Neuronal stem cell (in vitro differentiated cells): Measurements from ENCODE around the gene ZNRF1. TPM values are rescaled to one million over a fixed set of nuclear protein-coding genes. Genes with fewer than 3 reads are reported as not detected.
A peak's percentile ranks its signal among the peaks of the same experiment; 100 is the strongest.

Source experiments
- DNase-seq: peaks from one replicate; pipeline ENCODE4 v3.0.0-alpha.2; 2013; ENCODE audit warnings: low spot score
- H2AFZ ChIP-seq: one replicate; pipeline ENCODE4 v1.6.1; 2013; ENCODE audit warnings: mild to moderate bottlenecking, low read length, inconsistent platforms
- H2AK5ac ChIP-seq: 2 replicates; pipeline ENCODE4 v1.6.1; 2013; ENCODE audit warnings: low read depth, mild to moderate bottlenecking, inconsistent platforms, low read length, moderate library complexity, mixed read lengths
- H2BK120ac ChIP-seq: 2 replicates; pipeline ENCODE4 v1.6.1; 2013; ENCODE audit warnings: low read depth, mild to moderate bottlenecking, inconsistent platforms, low read length, moderate library complexity, mixed read lengths
- H2BK12ac ChIP-seq: one replicate; pipeline ENCODE4 v1.6.1; 2013; ENCODE audit warnings: low read length, inconsistent platforms
- H2BK15ac ChIP-seq: 2 replicates; pipeline ENCODE4 v1.6.1; 2013; ENCODE audit warnings: mild to moderate bottlenecking, low read length, inconsistent platforms, mixed read lengths
- H2BK5ac ChIP-seq: one replicate; pipeline ENCODE4 v1.6.1; 2013; ENCODE audit warnings: inconsistent platforms, mild to moderate bottlenecking, low read length, moderate library complexity
- H3K14ac ChIP-seq: one replicate; pipeline ENCODE4 v1.6.1; 2013; ENCODE audit warnings: low read length, inconsistent platforms
- H3K18ac ChIP-seq: 2 replicates; pipeline ENCODE4 v1.6.1; 2013; ENCODE audit warnings: low read length, inconsistent platforms
- H3K23ac ChIP-seq: 2 replicates; pipeline ENCODE4 v1.6.1; 2013; ENCODE audit warnings: low read depth, mild to moderate bottlenecking, mixed read lengths, low read length, inconsistent platforms; ENCODE audit not compliant: poor library complexity
- H3K27ac ChIP-seq: replicated peaks from 3 replicates; pipeline ENCODE4 v1.5.1; 2013; ENCODE audit warnings: low read length, inconsistent platforms
- H3K27me3 ChIP-seq, 3 experiments: 2 replicates each; pipeline ENCODE4 v1.6.1; 2013; ENCODE audit warnings: low read length in 3 of 3, mild to moderate bottlenecking in 2 of 3, inconsistent platforms in 1 of 3, low read depth in 1 of 3, mixed read lengths in 1 of 3, moderate library complexity in 1 of 3; ENCODE audit not compliant: control insufficient read depth in 3 of 3, insufficient read depth in 3 of 3
- H3K36me3 ChIP-seq, 2 donors: replicated peaks in 1 of 2; 2 replicates each; pipeline ENCODE4 v1.6.1; 2013; ENCODE audit warnings: low read length in 2 of 2; ENCODE audit not compliant: control insufficient read depth in 2 of 2, insufficient read depth in 2 of 2
- H3K4ac ChIP-seq: 2 replicates; pipeline ENCODE4 v1.6.1; 2013; ENCODE audit warnings: inconsistent platforms, mild to moderate bottlenecking, low read length, moderate library complexity
- H3K4me1 ChIP-seq, 2 donors: 1 replicate in 1 of 2; 2 replicates in 1 of 2; pipeline ENCODE4 v1.6.1; 2013; ENCODE audit warnings: low read length in 2 of 2, low read depth in 1 of 2; ENCODE audit not compliant: control insufficient read depth in 2 of 2, insufficient read depth in 1 of 2
- H3K4me2 ChIP-seq: one replicate; pipeline ENCODE4 v1.6.1; 2013; ENCODE audit warnings: mild to moderate bottlenecking, low read length, inconsistent platforms; ENCODE audit not compliant: insufficient read depth, poor library complexity, severe bottlenecking
- H3K4me3 ChIP-seq, 2 donors: 2 replicates each; pipeline ENCODE4 v1.5.1; 2013; ENCODE audit warnings: low read length in 2 of 2, mild to moderate bottlenecking in 2 of 2, inconsistent platforms in 1 of 2, moderate library complexity in 1 of 2
- H3K79me1 ChIP-seq: one replicate; pipeline ENCODE4 v1.6.1; 2013; ENCODE audit warnings: low read depth, mild to moderate bottlenecking, inconsistent platforms, low read length, moderate library complexity
- H3K9ac ChIP-seq: one replicate; pipeline ENCODE4 v1.6.1; 2013; ENCODE audit warnings: mild to moderate bottlenecking, low read depth, low read length, inconsistent platforms; ENCODE audit not compliant: poor library complexity
- H3K9me3 ChIP-seq, 2 donors: replicated peaks in 1 of 2; 2 replicates each; pipeline versions ENCODE3 to v1.6.1; 2013; ENCODE audit warnings: low read length in 2 of 2, mild to moderate bottlenecking in 2 of 2, inconsistent platforms in 1 of 2, low read depth in 1 of 2, mixed read lengths in 1 of 2, moderate library complexity in 1 of 2; ENCODE audit not compliant: control insufficient read depth in 2 of 2, insufficient read depth in 1 of 2
- H4K8ac ChIP-seq: one replicate; pipeline ENCODE4 v1.6.1; 2013; ENCODE audit warnings: low read depth, mild to moderate bottlenecking, inconsistent platforms, low read length, moderate library complexity
- H4K91ac ChIP-seq: one replicate; pipeline ENCODE4 v1.6.1; 2013; ENCODE audit warnings: low read length, low read depth, mild to moderate bottlenecking, inconsistent platforms; ENCODE audit not compliant: poor library complexity
- WGBS, 2 donors: extraction: QIAGEN DNeasy Blood & Tissue Kit; methylation state at CpG; one replicate each; pipeline ENCODE4 v1.1.7; 2013; ENCODE audit warnings: missing lambda C conversion rate in 2 of 2, mixed read lengths in 1 of 2; ENCODE audit not compliant: insufficient read length in 2 of 2, insufficient replicate concordance in 1 of 2; ENCODE audit errors: extremely low coverage in 2 of 2; 5-methylcytosine and 5-hydroxymethylcytosine counted together
- polyA plus RNA-seq, 2 experiments: library from polyadenylated mRNA; stranded (reverse); fragments of 200-250 nt; gene quantifications; one replicate each; pipeline ENCODE4 v1.2.3, GENCODE V29; 2013

ZNRF1 gene
- 48.3 TPM for polyA plus RNA-seq (2013, experiment 1 of 2)
- polyA plus RNA-seq (2013, experiment 2 of 2), result 49.3 TPM

DNA sequence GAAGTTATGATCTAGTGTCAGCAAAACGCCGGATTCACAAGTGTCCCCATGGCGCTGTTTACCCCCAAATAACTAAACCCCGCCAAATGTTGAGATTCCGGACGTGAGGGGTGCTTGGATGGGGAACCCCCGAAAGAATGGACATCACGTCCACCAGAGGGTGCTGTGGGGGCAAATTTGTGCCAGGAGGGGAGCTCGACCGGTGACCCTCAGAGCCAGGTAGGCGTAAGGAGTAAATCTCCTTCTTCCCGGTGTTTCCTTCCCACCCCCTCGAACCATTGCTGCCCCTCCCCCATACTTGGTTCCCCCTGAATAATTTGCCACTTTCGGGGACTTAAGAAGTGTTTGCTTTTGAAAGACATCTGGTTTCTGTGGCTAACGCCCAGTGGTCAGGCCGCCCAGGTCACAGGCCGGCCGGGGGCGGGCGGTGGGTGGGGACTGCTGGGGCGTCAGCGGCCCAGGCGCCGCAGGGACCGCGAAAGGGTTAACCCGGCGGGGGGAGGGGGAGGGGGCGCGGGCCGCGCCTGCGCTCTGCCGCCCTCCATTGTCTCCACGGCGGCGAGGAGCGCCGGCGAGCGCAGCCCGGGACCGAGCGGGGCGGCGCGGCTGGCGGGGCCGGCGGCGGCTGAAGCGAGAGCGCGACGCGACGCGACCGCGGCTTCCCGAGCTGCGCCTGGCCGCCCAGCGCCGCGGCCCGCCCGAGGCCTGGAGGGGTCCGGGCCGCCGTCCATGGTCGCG lies at the start of gene ZNRF1:
Gene ZNRF1 (plus strand): TSS at position 544 of the 738 bp plus-strand sequence. CDS start 648 bp downstream, outside the sequence.
- Histone ChIP-seq H4K8ac (no peak within 1 kb of the TSS), H3K4ac (no peak within 1 kb of the TSS), H3K4me2 (peak within 1 kb of the TSS; percentile 87), H4K91ac (no peak within 1 kb of the TSS), H3K9me3 (no peaks in the 10 kb centered on the region), H2BK5ac (no peak within 1 kb of the TSS), H3K9ac (peak within 1 kb of the TSS; percentile 94), H2BK15ac (no peak within 1 kb of the TSS), H3K18ac (peak within 1 kb of the TSS; percentile 86), H3K79me1 (peaks cover 10% of the 10 kb centered on the region), H3K36me3 (peaks cover 0 to 17% of the 10 kb centered on the region in 2 donors), H3K4me1 (peaks cover 11 to 12% of the 10 kb centered on the region in 2 donors), H3K14ac (peak within 1 kb of the TSS; percentile 4), H2BK12ac (no peak within 1 kb of the TSS), H3K27me3 (no peaks in the 10 kb centered on the region), H2AFZ (peak within 1 kb of the TSS; percentile 97), H3K27ac (peak within 1 kb of the TSS; percentile 82), H2AK5ac (peak within 1 kb of the TSS; percentile 57), H3K23ac (no peak within 1 kb of the TSS), H3K4me3 (peak within 1 kb of the TSS; percentile 72 to 93), H2BK120ac (no peak within 1 kb of the TSS)
- peak; percentile 87 for DNase-seq
- no CpG with 5 or more reads among the region's 73 CpGs for WGBS, 2 donors

DNA sequence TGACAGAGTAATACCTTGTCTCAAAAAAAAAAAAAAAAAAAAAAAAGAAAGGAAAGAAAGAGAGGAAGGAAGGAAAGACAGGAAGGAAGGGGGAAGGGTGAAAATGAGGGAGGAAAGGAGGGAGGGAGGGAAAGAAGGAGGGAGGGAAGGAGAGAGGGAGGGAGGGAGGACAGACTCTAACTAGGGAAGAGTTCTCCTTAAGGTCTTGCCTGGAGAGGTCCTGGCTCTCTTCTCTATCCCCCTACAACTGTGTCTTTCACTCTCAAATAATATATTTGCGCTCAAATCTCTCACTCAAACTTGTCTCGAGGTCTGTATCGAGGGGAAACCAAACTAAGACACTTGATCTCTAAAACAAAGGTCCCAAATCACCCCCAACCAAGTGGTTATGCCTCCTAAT lies 49.5 kb upstream of the ZNRF1 start:
- no peak overlapping the region for H2BK120ac ChIP-seq
- H3K36me3 ChIP-seq, result peaks cover 8 to 80% of the 10 kb centered on the region in 2 donors
- no peak overlapping the region for H3K4me2 ChIP-seq
- no peak overlapping the region for H2BK5ac ChIP-seq
- no peak overlapping the region for H2BK15ac ChIP-seq
- H4K91ac ChIP-seq, result no peak overlapping the region
- H2AFZ ChIP-seq, result no peak overlapping the region
- no peak overlapping the region for H3K18ac ChIP-seq
- H3K14ac ChIP-seq, result no peak overlapping the region
- peaks cover 0 to 4% of the 10 kb centered on the region in 2 donors for H3K9me3 ChIP-seq
- no peak overlapping the region for H3K4me3 ChIP-seq
- no peak overlapping the region for H3K4ac ChIP-seq
- no peak overlapping the region for H3K9ac ChIP-seq
- H3K27ac ChIP-seq, result no peak overlapping the region
- no peak overlapping the region for H4K8ac ChIP-seq
- peaks cover 0 to 3% of the 10 kb centered on the region in 2 donors for H3K4me1 ChIP-seq
- no peak overlapping the region for H2AK5ac ChIP-seq
- H3K27me3 ChIP-seq, result no peaks in the 10 kb centered on the region
- H3K79me1 ChIP-seq, result no peaks in the 10 kb centered on the region
- no peak overlapping the region for H3K23ac ChIP-seq
- no CpG with 5 or more reads among the region's 3 CpGs for WGBS, 2 donors
- DNase-seq, result no peak
- no peak overlapping the region for H2BK12ac ChIP-seq

DNA sequence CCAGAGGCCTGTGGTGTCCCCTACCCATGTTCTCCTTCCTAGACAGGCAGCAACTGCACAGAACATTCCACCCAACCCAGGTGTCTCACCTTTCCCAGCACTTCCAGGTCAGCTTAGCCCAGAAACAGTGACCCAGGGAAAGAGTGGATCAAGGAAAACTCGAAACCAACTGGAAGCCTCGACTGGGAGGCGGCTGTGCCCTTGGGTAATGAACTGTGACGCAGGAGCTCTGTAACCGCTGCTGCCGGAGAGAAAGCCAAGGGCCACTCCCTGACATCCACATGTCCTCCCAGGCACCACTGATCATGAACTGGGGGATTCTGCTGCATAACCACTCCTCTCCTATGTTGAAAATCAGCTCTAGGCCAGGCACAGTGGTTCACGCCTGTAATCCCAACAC lies 48.3 kb upstream of the ZNRF1 start:
- Histone ChIP-seq H2BK15ac (no peak overlapping the region), H4K8ac (no peak overlapping the region), H2BK5ac (no peak overlapping the region), H3K4me1 (peaks cover 0 to 3% of the 10 kb centered on the region in 2 donors), H4K91ac (no peak overlapping the region), H3K4me2 (no peak overlapping the region), H3K9me3 (peaks cover 0 to 9% of the 10 kb centered on the region in 2 donors), H3K4ac (no peak overlapping the region), H2AK5ac (no peak overlapping the region), H2BK120ac (no peak overlapping the region), H3K27ac (no peak overlapping the region), H2AFZ (no peak overlapping the region), H3K23ac (no peak overlapping the region), H3K18ac (no peak overlapping the region), H3K4me3 (peak overlapping the region in 1 of 2 donors; percentile 62), H3K36me3 (peaks cover 14 to 85% of the 10 kb centered on the region in 2 donors), H3K9ac (no peak overlapping the region), H3K14ac (no peak overlapping the region), H2BK12ac (no peak overlapping the region), H3K79me1 (no peaks in the 10 kb centered on the region), H3K27me3 (no peaks in the 10 kb centered on the region)
- DNase-seq, result no peak
- no CpG with 5 or more reads among the region's 7 CpGs for WGBS, 2 donors

GRCh38 chr16:74951206-74951605 lies 47.6 kb upstream of the ZNRF1 start:
- no peak overlapping the region for H3K23ac ChIP-seq
- peaks cover 16 to 87% of the 10 kb centered on the region in 2 donors for H3K36me3 ChIP-seq
- no peak overlapping the region for H3K14ac ChIP-seq
- H3K27me3 ChIP-seq, result no peaks in the 10 kb centered on the region
- no peak overlapping the region for H2BK12ac ChIP-seq
- no peaks in the 10 kb centered on the region for H3K79me1 ChIP-seq
- no peak overlapping the region for H2BK5ac ChIP-seq
- no peak for DNase-seq
- no peak overlapping the region for H2BK15ac ChIP-seq
- WGBS, 2 donors, result no CpG with 5 or more reads among the region's 11 CpGs
- H2BK120ac ChIP-seq, result no peak overlapping the region
- no peak overlapping the region for H4K91ac ChIP-seq
- peaks cover 0 to 3% of the 10 kb centered on the region in 2 donors for H3K4me1 ChIP-seq
- no peak overlapping the region for H3K9ac ChIP-seq
- no peak overlapping the region for H3K4me3 ChIP-seq
- no peak overlapping the region for H3K27ac ChIP-seq
- H3K4ac ChIP-seq, result no peak overlapping the region
- no peak overlapping the region for H2AK5ac ChIP-seq
- no peak overlapping the region for H4K8ac ChIP-seq
- H2AFZ ChIP-seq, result no peak overlapping the region
- H3K4me2 ChIP-seq, result no peak overlapping the region
- peaks cover 0 to 9% of the 10 kb centered on the region in 2 donors for H3K9me3 ChIP-seq
- no peak overlapping the region for H3K18ac ChIP-seq
